Left lung (tissue), 10 donors: ENCODE results near the gene NEURL3. TPM values are rescaled to one million over a fixed set of nuclear protein-coding genes. Genes with fewer than 3 reads are reported as not detected.

Experiments used
- ATAC-seq: fragments of 200-7000 bp; cut with Tn5 transposase; one replicate; pipeline ENCODE4 v1.9.1; 2020; ENCODE audit warnings: moderate library complexity
- DNase-seq, 4 donors: peaks; one replicate each; pipeline ENCODE4 v3.0.0-alpha.2; 2013 to 2020
- H3K27ac ChIP-seq, 2 donors: fragments of 200-600 bp; sonication (generic) in 1 of 2; one replicate each; pipeline versions ENCODE4 v1.5.0 to v1.8.0; 2020 to 2021
- H3K27me3 ChIP-seq, 2 donors: fragments of 200-600 bp; sonication (generic) in 1 of 2; one replicate each; pipeline versions ENCODE4 v1.5.0 to v1.8.0; 2020 to 2021
- H3K36me3 ChIP-seq, 2 donors: fragments of 200-600 bp; sonication (generic) in 1 of 2; one replicate each; pipeline versions ENCODE4 v1.5.0 to v1.8.0; 2020 to 2021
- H3K4me1 ChIP-seq, 2 donors: fragments of 200-600 bp; one replicate each; pipeline ENCODE4 v1.8.0; 2021
- H3K4me3 ChIP-seq, 2 donors: fragments of 200-600 bp; sonication (generic) in 1 of 2; one replicate each; pipeline versions ENCODE4 v1.5.0 to v1.8.0; 2020 to 2021; ENCODE audit warnings: mild to moderate bottlenecking in 1 of 2
- H3K9me3 ChIP-seq, 2 donors: fragments of 200-600 bp; sonication (generic) in 1 of 2; one replicate each; pipeline versions ENCODE4 v1.5.0 to v1.8.0; 2020 to 2021
- CTCF ChIP-seq, 2 donors: fragments of 200-600 bp; sonication (generic) in 1 of 2; IDR thresholded peaks; one replicate each; pipeline versions ENCODE4 v1.5.0 to v1.8.0; 2021; ENCODE audit warnings: antibody characterized with exemption in 2 of 2
- intact Hi-C, 2 donors: fragments of 100-400 bp; cut with DNase I; formaldehyde crosslinking; loops; one replicate each; pipeline versions ENCODE4 v1.11.2 to v1.14.2; 2022
- polyA plus RNA-seq, 6 donors: library from polyadenylated mRNA; unstranded; fragments of 120-200 nt; gene quantifications; one replicate each; pipeline ENCODE4 v1.2.1, GENCODE V29; 2013; ENCODE audit not compliant: insufficient read length in 6 of 6
- total RNA-seq, 2 donors: library from RNA; stranded (reverse); fragmentation: NEBNext Ultra II Directional; extraction: Animal tissue kit (Norgen Biotek cat#: 25700); gene quantifications; one replicate each; pipeline ENCODE4 v1.2.1, GENCODE V29; 2021
- donor health status: DM: no; HTN: yes; CAD: no.
- donor health status: DM: no; HTN: no; CAD: no.

Gene NEURL3
- total and polyA plus RNA-seq, 8 donors: 0.18 to 0.62 (median 0.32) TPM

GRCh38 chr2:96552315-96553175 is 47.4 kb upstream of the NEURL3 start:
- Histone ChIP-seq H3K27me3 (no peaks in the 10 kb centered on the region), H3K36me3 (peaks cover 0 to 64% of the 10 kb centered on the region in 2 donors), H3K4me3 (no peak overlapping the region), H3K4me1 (peaks cover 2 to 11% of the 10 kb centered on the region in 2 donors), H3K27ac (no peak overlapping the region), H3K9me3 (no peaks in the 10 kb centered on the region)
- no peak for TF ChIP-seq CTCF (IDR thresholded peaks at IDR 0.05)
- no peak for DNase-seq
- intact Hi-C loops: no loop called here
- ATAC-seq: no peak

DNA sequence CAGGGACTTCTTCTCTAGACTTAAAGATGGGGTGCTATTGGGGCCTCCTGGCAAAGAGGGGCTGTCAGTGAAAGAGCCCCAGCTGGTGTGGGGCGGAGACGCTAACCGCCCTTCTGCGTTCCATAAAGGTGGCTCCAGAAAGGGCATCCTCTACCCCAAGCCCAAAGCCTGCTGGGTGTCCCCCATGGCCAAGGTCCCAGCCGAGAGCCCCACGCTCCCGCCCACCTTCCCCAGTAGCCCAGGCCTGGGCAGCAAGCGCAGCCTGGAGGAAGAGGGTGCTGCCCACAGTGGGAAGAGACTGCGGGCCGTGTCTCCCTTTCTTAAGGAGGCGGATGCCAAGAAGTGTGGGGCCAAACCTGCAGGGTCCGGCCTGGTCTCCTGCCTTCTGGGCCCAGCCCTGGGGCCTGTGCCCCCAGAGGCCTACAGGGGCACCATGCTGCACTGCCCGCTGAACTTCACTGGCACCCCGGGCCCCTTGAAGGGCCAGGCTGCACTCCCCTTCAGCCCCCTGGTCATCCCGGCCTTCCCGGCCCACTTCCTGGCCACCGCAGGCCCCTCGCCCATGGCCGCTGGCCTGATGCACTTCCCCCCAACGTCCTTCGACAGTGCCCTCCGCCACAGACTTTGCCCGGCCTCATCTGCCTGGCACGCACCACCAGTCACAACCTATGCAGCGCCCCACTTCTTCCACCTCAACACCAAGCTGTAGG is 46.6 kb upstream of the NEURL3 start:
- Histone ChIP-seq H3K4me1 (peaks cover 2 to 15% of the 10 kb centered on the region in 2 donors), H3K9me3 (no peaks in the 10 kb centered on the region), H3K36me3 (peaks cover 0 to 70% of the 10 kb centered on the region in 2 donors), H3K27me3 (no peaks in the 10 kb centered on the region), H3K4me3 (no peak overlapping the region), H3K27ac (no peak overlapping the region)
- TF ChIP-seq CTCF (IDR thresholded peaks at IDR 0.05): no peak
- intact Hi-C loops: no loop called here
- ATAC-seq: no peak
- no peak for DNase-seq

DNA sequence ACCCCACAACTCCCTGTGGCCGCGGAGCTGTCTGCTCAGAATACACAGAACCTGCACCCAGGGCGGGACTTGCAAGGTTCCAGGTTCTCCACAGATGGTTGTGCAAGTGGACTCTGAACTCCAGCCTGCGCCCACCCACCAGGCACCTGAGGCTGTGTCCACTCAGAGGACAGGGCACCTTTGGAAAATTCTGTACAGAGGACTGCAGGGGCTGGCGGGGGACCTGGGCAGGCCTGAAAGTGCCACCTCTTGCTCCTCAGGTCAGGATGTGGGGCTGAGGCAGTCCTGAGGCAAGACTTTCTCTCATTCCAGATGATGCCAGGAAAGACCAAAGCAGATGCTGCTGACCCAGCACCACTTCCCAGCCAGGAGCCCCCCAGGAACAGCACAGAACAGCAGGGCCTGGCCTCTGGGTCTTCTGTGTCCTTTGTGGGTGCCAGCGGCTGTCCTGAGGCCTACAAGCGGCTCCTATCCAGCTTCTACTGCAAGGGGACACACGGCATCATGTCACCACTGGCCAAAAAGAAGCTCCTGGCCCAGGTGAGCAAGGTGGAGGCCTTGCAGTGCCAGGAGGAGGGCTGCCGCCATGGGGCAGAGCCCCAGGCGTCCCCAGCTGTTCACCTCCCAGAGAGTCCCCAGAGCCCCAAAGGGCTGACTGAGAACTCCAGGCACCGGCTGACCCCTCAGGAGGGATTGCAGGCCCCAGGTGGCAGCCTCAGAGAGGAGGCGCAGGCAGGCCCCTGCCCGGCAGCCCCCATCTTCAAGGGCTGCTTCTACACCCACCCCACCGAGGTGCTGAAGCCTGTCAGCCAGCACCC is 45.8 kb upstream of the NEURL3 start:
- Histone ChIP-seq H3K36me3 (peaks cover 0 to 78% of the 10 kb centered on the region in 2 donors), H3K4me3 (no peak overlapping the region), H3K27me3 (no peaks in the 10 kb centered on the region), H3K9me3 (no peaks in the 10 kb centered on the region), H3K27ac (no peak overlapping the region), H3K4me1 (peaks cover 2 to 22% of the 10 kb centered on the region in 2 donors)
- TF ChIP-seq CTCF (IDR thresholded peaks at IDR 0.05): no peak
- intact Hi-C loops: no loop called here
- no peak for DNase-seq
- ATAC-seq: no peak

DNA sequence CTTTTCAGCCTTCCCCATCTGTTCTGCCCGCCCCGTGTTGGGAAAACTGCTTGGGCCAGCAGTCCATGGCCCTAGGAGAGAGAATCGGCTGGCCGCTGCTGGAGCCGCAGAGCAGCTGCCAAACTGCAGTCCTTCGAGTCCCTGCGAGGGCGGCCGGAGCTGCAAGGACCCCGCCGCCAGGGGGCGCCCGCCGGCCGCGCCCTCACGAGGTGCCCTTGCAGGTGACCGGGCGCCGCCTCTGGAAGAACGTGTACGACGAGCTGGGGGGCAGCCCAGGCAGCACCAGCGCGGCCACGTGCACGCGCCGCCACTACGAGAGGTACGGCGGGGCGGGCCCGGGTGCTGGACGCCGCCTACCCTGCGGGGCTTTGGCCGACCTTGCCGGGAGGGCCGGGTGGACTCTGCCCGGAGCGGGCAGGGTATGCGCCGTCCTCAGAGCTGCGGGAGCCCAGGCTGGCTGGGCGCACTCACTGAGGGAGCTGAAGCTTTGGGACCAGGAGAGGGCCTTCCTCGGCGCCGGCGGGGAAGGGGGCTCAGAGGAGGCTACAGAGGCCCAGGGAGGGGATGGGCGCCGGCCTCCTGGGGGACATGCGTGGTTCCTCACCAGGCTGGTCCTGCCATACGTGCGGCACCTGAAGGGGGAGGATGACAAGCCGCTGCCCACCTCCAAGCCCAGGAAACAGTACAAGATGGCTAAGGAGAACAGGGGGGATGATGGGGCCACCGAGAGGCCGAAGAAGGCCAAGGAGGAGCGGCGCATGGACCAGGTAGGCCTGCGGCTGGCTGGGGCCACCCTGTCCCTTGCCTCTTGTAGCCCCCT is 45.0 kb upstream of the NEURL3 start:
- Histone ChIP-seq H3K4me3 (no peak overlapping the region), H3K27ac (no peak overlapping the region), H3K27me3 (no peaks in the 10 kb centered on the region), H3K4me1 (peaks cover 2 to 27% of the 10 kb centered on the region in 2 donors), H3K9me3 (no peaks in the 10 kb centered on the region), H3K36me3 (peaks cover 0 to 86% of the 10 kb centered on the region in 2 donors)
- intact Hi-C loops: no loop called here
- peak; percentile 33 to 47 for TF ChIP-seq CTCF (IDR thresholded peaks at IDR 0.05)
- peak; percentile 52 for ATAC-seq
- no peak for DNase-seq
